ENCODE results near the gene URB1. TPM values are rescaled to one million over a fixed set of nuclear protein-coding genes. Genes with fewer than 3 reads are reported as not detected.

The URB1 gene
- polyA plus RNA-seq, 1 of the 3 experiments (the other 2 are of a cell fraction), result 9.9 TPM

- TF ChIP-seq SIN3A (IDR thresholded peaks at IDR 0.05; ENCODE audit: borderline replicate concordance, low read depth, low read length), result no peak
- no peak for TF ChIP-seq SMC3 (IDR thresholded peaks at IDR 0.05; ENCODE audit: low read depth, low read length)
- TF ChIP-seq RFX5 (IDR thresholded peaks at IDR 0.05; ENCODE audit: low read length), result no peak
- TF ChIP-seq MXI1 (IDR thresholded peaks at IDR 0.05; ENCODE audit: low read depth, low read length), result no peak
- no peak for TF ChIP-seq FOXJ3 (CRISPR knock-in tag; IDR thresholded peaks at IDR 0.05)
- Histone ChIP-seq H3K27me3 (ENCODE audit: insufficient read depth) (no peaks in the 10 kb centered on the region), H3K36me3 (replicated peaks in 1 of 2; ENCODE audit: control insufficient read depth in 1 of 2, insufficient read depth in 2 of 2, low read length in 1 of 2) (peaks cover 80 to 89% of the 10 kb centered on the region in 2 experiments), H3K4me2 (no peak overlapping the region), H3K79me2 (ENCODE audit: insufficient read depth) (peaks cover 41% of the 10 kb centered on the region; the same call in 1 of the 2 replicates), H3K9me3 (no peaks in the 10 kb centered on the region), H3K9ac (no peak overlapping the region), H2AFZ (ENCODE audit: low read depth) (no peak overlapping the region), H3F3A (replicated peaks; ENCODE audit: insufficient read depth) (no peaks in the 10 kb centered on the region), H3K4me1 (ENCODE audit: control insufficient read depth in 1 of 2, insufficient read depth in 2 of 2, low read depth in 1 of 2, low read length in 1 of 2) (no peaks in the 10 kb centered on the region), H3K9me2 (no peaks in the 10 kb centered on the region), H4K20me1 (ENCODE audit: insufficient read depth) (no peaks in the 10 kb centered on the region), H3K27ac (ENCODE audit: low read depth in 2 of 2, low read length in 1 of 2) (no peak overlapping the region), H3K4me3 (ENCODE audit: low read depth in 2 of 2, low read length in 1 of 2) (no peak overlapping the region)
- POLR2A ChIA-PET, result no interaction called here
- DNase-seq, result no peak
- CTCF ChIA-PET, result interaction anchor here (2.8 kb wide), 1 partner anchor 9 kb away, joined by 8 read pairs; no protein-coding TSS in a partner anchor
- 93% methylated on average over 4 of the region's 4 CpGs for WGBS (ENCODE audit: low lambda C conversion rate)
Measured at GRCh38 chr21:32366191-32366590, 26.6 kb downstream of the URB1 start.

GRCh38 chr21:32364796-32365195 is 28.0 kb downstream of the URB1 start:
- H3K4me3 ChIP-seq (ENCODE audit: low read depth in 2 of 2, low read length in 1 of 2), result no peak overlapping the region
- H3K27me3 ChIP-seq (ENCODE audit: insufficient read depth), result no peaks in the 10 kb centered on the region
- no peaks in the 10 kb centered on the region for H3K9me2 ChIP-seq
- ChIA-PET POLR2A (no interaction called here), CTCF (interaction anchor here (2.8 kb wide), 1 partner anchor 10 kb away, joined by 8 read pairs; no protein-coding TSS in a partner anchor)
- no peak for DNase-seq
- peaks cover 77 to 89% of the 10 kb centered on the region in 2 experiments for H3K36me3 ChIP-seq (replicated peaks in 1 of 2; ENCODE audit: control insufficient read depth in 1 of 2, insufficient read depth in 2 of 2, low read length in 1 of 2)
- no peak for TF ChIP-seq FOSL2 (IDR thresholded peaks at IDR 0.05; ENCODE audit: borderline replicate concordance, low read depth)
- TF ChIP-seq MEF2A (IDR thresholded peaks at IDR 0.05; ENCODE audit: borderline replicate concordance, low read depth), result no peak
- no peak for TF ChIP-seq RFX5 (IDR thresholded peaks at IDR 0.05; ENCODE audit: low read length)
- no peak for TF ChIP-seq GATA2 (CRISPR knock-in tag; IDR thresholded peaks at IDR 0.05)
- TF ChIP-seq PBX3 (IDR thresholded peaks at IDR 0.05), result no peak
- TF ChIP-seq FOXM1 (IDR thresholded peaks at IDR 0.05; ENCODE audit: low read depth), result no peak
- TF ChIP-seq ZBTB33 (IDR thresholded peaks at IDR 0.05; ENCODE audit: borderline replicate concordance, low read depth), result no peak
- no peak for TF ChIP-seq MXI1 (IDR thresholded peaks at IDR 0.05; ENCODE audit: low read depth, low read length)
- TF ChIP-seq IRF3 (IDR thresholded peaks at IDR 0.05; ENCODE audit: low read depth, low read length), result no peak
- no peak for TF ChIP-seq TEAD4 (IDR thresholded peaks at IDR 0.05; ENCODE audit: borderline replicate concordance, insufficient read depth)
- TF ChIP-seq EZH2phosphoT487 (IDR thresholded peaks at IDR 0.05; ENCODE audit: borderline replicate concordance, low read depth), result no peak
- no peak for TF ChIP-seq TAF1 (IDR thresholded peaks at IDR 0.05; ENCODE audit: borderline replicate concordance, low read depth, low read length)
- no peak for TF ChIP-seq CHD2 (IDR thresholded peaks at IDR 0.05; ENCODE audit: low read length, partially characterized antibody)
- TF ChIP-seq FOXJ3 (CRISPR knock-in tag; IDR thresholded peaks at IDR 0.05), result no peak
- no peak overlapping the region for H3K9ac ChIP-seq
- H3K9me3 ChIP-seq, result no peaks in the 10 kb centered on the region
- no peaks in the 10 kb centered on the region for H3K4me1 ChIP-seq (ENCODE audit: control insufficient read depth in 1 of 2, insufficient read depth in 2 of 2, low read depth in 1 of 2, low read length in 1 of 2)
- WGBS (ENCODE audit: low lambda C conversion rate), result 93% methylated on average over 4 of the region's 4 CpGs
- no peak overlapping the region for H3K27ac ChIP-seq (ENCODE audit: low read depth in 2 of 2, low read length in 1 of 2)
- no peaks in the 10 kb centered on the region for H3F3A ChIP-seq (replicated peaks; ENCODE audit: insufficient read depth)
- H2AFZ ChIP-seq (ENCODE audit: low read depth), result no peak overlapping the region
- H4K20me1 ChIP-seq (ENCODE audit: insufficient read depth), result no peaks in the 10 kb centered on the region
- H3K79me2 ChIP-seq (ENCODE audit: insufficient read depth), result peaks cover 29% of the 10 kb centered on the region; the same call in 1 of the 2 replicates
- no peak overlapping the region for H3K4me2 ChIP-seq
